ENCODE results near the gene EAF1. TPM values are rescaled to one million over a fixed set of nuclear protein-coding genes. Genes with fewer than 3 reads are reported as not detected.
"Not testable (repeated sequence)": the region's sequence is repeated elsewhere in the genome, so short reads cannot be mapped to it uniquely, and the experiment has no call there.

EAF1 gene
- total RNA-seq, 1 donor from 2014 or later, result 30.0 TPM

GRCh38 chr3:15450438-15451215 is 23.2 kb downstream of the EAF1 start:
- intact Hi-C loops (cut with micrococcal nuclease), result no loop called here

- intact Hi-C loops (cut with micrococcal nuclease), result no loop called here
Observed at GRCh38 chr3:15451216-15452113, 24.1 kb downstream of the EAF1 start.

DNA sequence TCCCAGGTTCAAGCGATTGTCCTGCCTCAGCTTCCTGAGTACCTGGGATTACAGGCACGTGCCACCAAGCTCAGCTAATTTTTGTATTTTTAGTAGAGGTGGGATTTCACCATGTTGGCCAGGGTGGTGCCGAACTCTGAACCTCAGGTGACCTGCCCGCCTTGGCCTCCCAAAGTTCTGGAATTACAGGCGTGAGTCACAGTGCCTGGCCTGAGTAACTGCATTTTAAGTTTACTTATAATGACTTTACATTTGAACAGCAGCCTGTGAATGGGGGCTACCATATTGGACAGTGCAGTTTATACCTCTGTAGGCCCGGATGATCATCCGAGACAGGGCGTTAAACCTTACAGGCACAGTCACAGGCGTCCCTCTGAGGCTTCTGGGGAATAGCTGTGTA is 24.8 kb downstream of the EAF1 start:
- intact Hi-C loops (cut with micrococcal nuclease), result no loop called here

GRCh38 chr3:15452961-15453360 is 25.6 kb downstream of the EAF1 start:
- intact Hi-C loops (cut with micrococcal nuclease), result no loop called here

- intact Hi-C loops (cut with micrococcal nuclease), result no loop called here
Observed at GRCh38 chr3:15453501-15453900, 26.1 kb downstream of the EAF1 start.

DNA sequence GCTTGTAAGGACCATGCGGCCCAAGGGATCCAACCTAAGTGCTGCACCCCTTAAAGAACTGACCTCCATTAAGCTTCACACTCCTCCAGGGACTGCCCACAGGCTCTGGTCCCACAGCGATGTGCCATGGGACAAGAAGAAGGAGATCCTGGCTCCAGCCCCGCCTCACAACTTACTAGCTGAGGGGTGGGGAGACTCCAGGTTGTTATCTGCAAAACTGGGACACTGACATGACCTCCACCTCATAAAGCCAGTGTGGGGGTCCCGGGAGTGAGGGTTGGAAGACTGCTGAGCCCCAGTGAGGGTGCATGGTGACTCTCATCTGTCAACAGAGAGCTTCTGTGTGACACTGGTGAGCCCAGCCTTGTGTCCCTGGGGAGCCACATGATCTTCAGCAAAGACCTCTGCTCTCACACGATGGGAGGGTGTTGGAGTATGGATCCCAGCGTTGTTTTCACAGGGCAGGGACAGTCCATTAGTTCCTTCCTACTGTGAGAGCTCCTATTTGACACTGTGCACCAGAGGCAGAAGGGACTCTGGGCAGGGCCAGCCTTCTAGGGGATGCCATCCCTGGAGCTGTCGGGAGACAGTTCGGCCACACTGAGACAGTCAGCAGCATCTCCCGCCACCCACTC is 26.7 kb downstream of the EAF1 start:
- intact Hi-C loops (cut with micrococcal nuclease), result no loop called here

GRCh38 chr3:15454965-15455364 is 27.6 kb downstream of the EAF1 start:
- intact Hi-C loops (cut with micrococcal nuclease), result no loop called here

- intact Hi-C loops (cut with micrococcal nuclease), result no loop called here
Observed at GRCh38 chr3:15455756-15456155, 28.4 kb downstream of the EAF1 start.

DNA sequence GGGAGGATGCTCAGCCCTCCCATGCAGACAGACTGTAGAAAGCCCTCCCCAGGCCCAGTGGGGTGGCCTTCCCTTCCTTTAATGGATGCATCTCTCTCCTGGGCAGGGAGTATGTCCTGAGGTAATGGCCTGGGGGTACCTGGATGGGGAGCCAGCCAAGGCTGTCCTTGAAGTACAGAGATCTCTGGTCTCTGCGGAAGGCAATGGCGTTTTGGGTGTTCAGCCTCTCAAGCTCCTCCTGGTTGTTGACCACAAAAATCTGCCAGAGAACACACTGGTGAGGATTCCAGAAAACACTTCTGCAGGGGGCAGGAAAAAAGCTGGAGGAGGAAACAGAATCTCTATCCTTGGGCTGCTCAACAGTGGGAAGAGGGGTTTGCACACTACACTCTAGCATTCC is 28.9 kb downstream of the EAF1 start:
- intact Hi-C loops (cut with micrococcal nuclease), result no loop called here

- intact Hi-C loops (cut with micrococcal nuclease), result not testable (repeated sequence)
Observed at GRCh38 chr3:15456915-15457314, 29.5 kb downstream of the EAF1 start.

GRCh38 chr3:15458212-15458780 is 30.9 kb downstream of the EAF1 start:
- intact Hi-C loops (cut with micrococcal nuclease), result no loop called here

DNA sequence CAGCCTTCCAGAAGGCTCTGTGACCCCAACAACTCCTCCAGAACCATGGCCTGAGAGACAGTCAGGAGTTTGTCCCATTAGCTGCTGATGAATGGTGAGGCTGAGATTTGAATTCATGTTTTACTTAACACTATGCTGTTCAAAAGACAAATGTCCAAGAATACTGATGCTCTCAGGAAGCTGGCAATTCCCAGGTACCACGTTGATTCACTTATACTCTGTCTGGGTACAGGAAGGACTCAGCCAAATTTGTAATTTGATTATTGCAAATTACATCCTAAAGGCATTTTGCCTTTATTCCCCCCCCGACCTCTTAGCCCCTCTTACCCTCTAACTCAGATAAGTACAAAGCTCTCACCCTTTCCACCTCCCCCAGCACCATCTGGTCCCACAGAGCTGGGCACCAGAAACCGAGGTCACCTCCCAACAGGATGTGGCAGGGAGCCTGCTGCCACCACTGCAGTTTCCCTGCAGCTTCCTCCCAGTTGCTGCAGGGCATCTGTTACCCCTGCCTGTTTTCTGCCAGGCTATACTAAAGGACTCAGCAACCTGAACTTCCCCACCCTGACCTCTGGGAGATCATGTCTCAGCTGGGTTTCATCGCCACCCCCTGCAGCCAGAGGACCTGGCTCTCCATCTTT is 33.6 kb downstream of the EAF1 start:
- intact Hi-C loops (cut with micrococcal nuclease), result no loop called here

DNA sequence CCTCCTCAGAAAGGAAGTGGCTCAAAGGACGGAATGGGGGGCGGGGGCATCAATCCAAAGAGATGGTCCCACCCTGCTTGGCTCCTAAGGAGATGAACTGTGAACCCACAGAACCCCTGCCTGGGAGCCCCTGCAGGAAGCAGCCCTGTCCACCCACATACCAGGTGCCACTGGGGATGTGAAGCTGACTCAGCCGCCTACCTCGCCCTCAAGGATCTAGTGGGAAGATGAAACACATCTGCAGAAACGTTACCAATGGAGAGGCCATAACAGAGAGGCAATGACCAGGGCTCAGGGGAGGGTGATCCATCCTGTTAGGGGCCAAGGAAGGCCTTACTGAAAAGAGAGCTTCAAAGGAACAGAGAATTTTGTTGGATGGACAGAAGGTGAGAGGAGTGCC is 35.1 kb downstream of the EAF1 start:
- intact Hi-C loops (cut with micrococcal nuclease), result no loop called here

DNA sequence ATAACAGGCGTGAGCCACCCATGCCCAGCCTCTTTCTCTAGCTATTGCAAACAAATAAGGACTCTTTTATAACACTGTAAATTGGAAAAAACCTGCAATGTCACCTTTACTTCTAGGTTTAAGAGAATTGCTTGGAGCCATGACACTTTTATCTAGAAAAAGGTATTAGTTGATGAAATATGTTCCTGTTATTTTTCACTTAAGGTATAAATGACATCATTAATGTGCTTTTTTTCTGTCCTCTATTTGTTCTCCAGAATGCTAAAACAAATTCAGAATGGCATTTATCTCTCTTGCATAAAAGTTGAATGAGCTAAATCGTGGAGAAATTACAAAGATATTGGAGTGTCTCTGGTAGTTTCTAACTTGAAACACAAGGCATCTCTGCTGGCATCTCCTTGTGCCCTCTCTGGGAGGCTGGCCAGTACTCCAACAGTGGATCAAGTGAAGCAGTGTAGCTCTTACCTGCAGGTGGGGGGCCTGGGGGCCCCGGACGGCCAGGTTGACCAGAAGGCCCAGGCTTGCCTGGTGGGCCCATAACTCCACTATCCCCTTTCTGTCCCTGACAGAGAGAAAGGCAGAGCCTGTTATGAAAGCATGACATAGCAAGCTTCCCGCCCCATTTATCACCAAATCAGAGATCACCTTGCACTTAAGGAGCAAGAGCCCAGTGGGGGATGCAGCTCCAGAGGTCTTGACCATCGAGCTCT is 38.6 kb downstream of the EAF1 start:
- intact Hi-C loops (cut with micrococcal nuclease), result no loop called here

- intact Hi-C loops (cut with micrococcal nuclease), result no loop called here
Observed at GRCh38 chr3:15467227-15468181, 40.1 kb downstream of the EAF1 start.

- intact Hi-C loops (cut with micrococcal nuclease), result no loop called here
Observed at GRCh38 chr3:15470261-15470660, 42.9 kb downstream of the EAF1 start.

GRCh38 chr3:15470849-15471248 is 43.5 kb downstream of the EAF1 start:
- intact Hi-C loops (cut with micrococcal nuclease), result no loop called here

- intact Hi-C loops (cut with micrococcal nuclease), result no loop called here
Observed at GRCh38 chr3:15471861-15472260, 44.5 kb downstream of the EAF1 start.

DNA sequence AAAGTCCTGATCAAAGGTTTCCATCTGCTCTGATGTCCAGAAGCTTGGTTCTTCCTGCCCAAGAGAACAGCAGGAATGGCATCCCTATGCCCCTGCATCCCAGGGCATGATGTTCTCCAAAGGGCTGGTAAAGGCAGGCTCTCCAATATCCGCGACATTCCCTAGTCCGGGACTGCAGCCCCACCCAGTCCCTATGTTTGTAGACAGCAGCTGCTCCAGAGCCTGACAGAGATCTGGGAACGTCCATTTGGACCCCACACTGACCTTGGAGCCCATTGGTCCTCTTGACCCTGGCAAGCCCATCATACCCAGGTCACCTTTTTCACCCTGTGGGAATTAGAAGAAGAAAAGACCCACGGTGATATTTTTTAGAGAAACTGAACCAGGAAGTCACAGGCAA is 47.8 kb downstream of the EAF1 start:
- intact Hi-C loops (cut with micrococcal nuclease), result no loop called here

All from T-helper 1 cell treated with Interleukin-12 subunit alpha and Interleukin-12 subunit beta and Interleukin-4 antibody, amounts not matched to agents 30 ng/mL and 1 ng/mL, for 36 hours (primary cell).